K562 (cell line): ENCODE measurements around the gene MPZL3. TPM values are rescaled to one million over a fixed set of nuclear protein-coding genes. Genes with fewer than 3 reads are reported as not detected.

Source experiments
- ARID2 ChIP-seq: fragments of 450-650 bp; IDR thresholded peaks from 2 replicates; pipeline ENCODE4 v1.6.1; 2017; ENCODE audit warnings: antibody characterized with exemption, mild to moderate bottlenecking
- ASH1L ChIP-seq: fragments of 450-650 bp; IDR thresholded peaks from 2 replicates; pipeline ENCODE4 v1.6.1; 2018; ENCODE audit warnings: borderline replicate concordance, mild to moderate bottlenecking, low read depth; ENCODE audit not compliant: partially characterized antibody
- BRD9 ChIP-seq: fragments of 450-650 bp; IDR thresholded peaks from 2 replicates; pipeline ENCODE4 v1.6.1; 2018; ENCODE audit warnings: low read depth; ENCODE audit not compliant: partially characterized antibody
- CBX5 ChIP-seq: IDR thresholded peaks from 2 replicates; pipeline ENCODE4 v1.6.1; 2014; ENCODE audit warnings: low read depth, borderline replicate concordance
- CEBPB ChIP-seq: fragments of 450-650 bp; IDR thresholded peaks from 2 replicates; pipeline ENCODE4 v1.6.1; 2016; ENCODE audit warnings: missing genetic modification characterization, missing compliant biosample characterization
- CGGBP1 ChIP-seq: fragments of 250-450 bp; sonication (Bioruptor Pico); IDR thresholded peaks from 2 replicates; pipeline ENCODE4 v1.9.0; 2021; ENCODE audit warnings: mild to moderate bottlenecking
- E2F4 ChIP-seq: sonication (generic); formaldehyde crosslinking; IDR thresholded peaks from 2 replicates; pipeline ENCODE4 v1.8.0; 2022; ENCODE audit warnings: mild to moderate bottlenecking, low read depth, missing genetic modification reagents
- EHMT2 ChIP-seq: fragments of 450-650 bp; IDR thresholded peaks from 2 replicates; pipeline ENCODE4 v1.6.1; 2018; ENCODE audit warnings: antibody characterized with exemption
- ELF2 ChIP-seq: fragments of 250-450 bp; sonication (Bioruptor Pico); IDR thresholded peaks from 2 replicates; pipeline ENCODE4 v1.5.0; 2021; ENCODE audit warnings: mild to moderate bottlenecking
- HDAC8 ChIP-seq: fragments of 450-650 bp; IDR thresholded peaks from 2 replicates; pipeline ENCODE4 v1.6.1; 2016; ENCODE audit warnings: mild to moderate bottlenecking, missing genetic modification characterization, moderate library complexity, missing compliant biosample characterization
- L3MBTL2 ChIP-seq: fragments of 450-650 bp; IDR thresholded peaks from 2 replicates; pipeline ENCODE4 v1.6.1; 2016; ENCODE audit warnings: mild to moderate bottlenecking, moderate library complexity
- MIER1 ChIP-seq: fragments of 450-650 bp; IDR thresholded peaks from 2 replicates; pipeline ENCODE4 v1.6.1; 2016; ENCODE audit warnings: antibody characterized with exemption, mild to moderate bottlenecking, low read depth
- NR1H2 ChIP-seq: sonication (generic); formaldehyde crosslinking; IDR thresholded peaks from 2 replicates; pipeline ENCODE4 v1.4.0; 2020; ENCODE audit warnings: mild to moderate bottlenecking, missing genetic modification reagents
- PHB2 ChIP-seq: fragments of 450-650 bp; IDR thresholded peaks from 2 replicates; pipeline ENCODE4 v1.6.1; 2017; ENCODE audit warnings: low read depth
- PML ChIP-seq: IDR thresholded peaks from 2 replicates; pipeline ENCODE4 v1.6.1; 2012; ENCODE audit warnings: low read length, inconsistent platforms
- RNF219 ChIP-seq: fragments of 250-450 bp; sonication (Bioruptor Pico); IDR thresholded peaks from 2 replicates; pipeline ENCODE4 v1.5.0; 2022; ENCODE audit warnings: mild to moderate bottlenecking
- SETDB1 ChIP-seq: IDR thresholded peaks from one replicate; pipeline ENCODE4 v1.6.1; 2012; ENCODE audit warnings: low read length, control low read depth, inconsistent platforms
- SIX5 ChIP-seq, 2 experiments: IDR thresholded peaks; 2 replicates each; pipeline ENCODE4 v1.6.1; 2011; ENCODE audit warnings: low read length in 2 of 2, borderline replicate concordance in 1 of 2, low read depth in 1 of 2, mild to moderate bottlenecking in 1 of 2, moderate library complexity in 1 of 2; ENCODE audit not compliant: insufficient read depth in 1 of 2
- SMARCC2 ChIP-seq: fragments of 450-650 bp; IDR thresholded peaks from 2 replicates; pipeline ENCODE4 v1.6.1; 2017; ENCODE audit warnings: antibody characterized with exemption, moderate library complexity, mild to moderate bottlenecking, low read depth
- TRIM25 ChIP-seq: fragments of 450-650 bp; IDR thresholded peaks from 2 replicates; pipeline ENCODE4 v1.7.0; 2016; ENCODE audit warnings: borderline replicate concordance
- ZBTB7A ChIP-seq: IDR thresholded peaks from 2 replicates; pipeline ENCODE4 v1.6.1; 2011; ENCODE audit warnings: low read depth, mild to moderate bottlenecking, low read length, moderate library complexity, borderline replicate concordance; ENCODE audit not compliant: control insufficient read depth
- ZNF589 ChIP-seq: fragments of 200-800 bp; sonication (Bioruptor generic); IDR thresholded peaks from 2 replicates; pipeline ENCODE4 v1.6.1; 2016; ENCODE audit warnings: low read depth, missing genetic modification characterization, missing compliant biosample characterization
- ZZZ3 ChIP-seq: fragments of 450-650 bp; IDR thresholded peaks from 2 replicates; pipeline ENCODE4 v1.6.1; 2016; ENCODE audit warnings: antibody characterized with exemption, mild to moderate bottlenecking, moderate library complexity
- polyA plus RNA-seq, 8 experiments: library from polyadenylated mRNA; depleted of rRNA in 4 of 8; stranded (reverse) in 5 of 8; unstranded in 3 of 8; fragments of >200 nt; fragmentation: Nextera tagmentation in 2 of 8; fragmentation: Illumina TruSeq in 1 of 8; extraction: Ambion mirVana in 2 of 8; extraction: Trizol in 1 of 8; gene quantifications; 2 replicates each; pipeline versions ENCODE4 v1.2.1 to v1.2.3, GENCODE V29; 2011 to 2014; ENCODE audit warnings: inconsistent platforms in 1 of 8, missing spikeins in 1 of 8
- total RNA-seq, 7 experiments: library from RNA; depleted of rRNA in 6 of 7; stranded (reverse); fragments of >200 nt in 6 of 7; fragmentation: Illumina TruSeq in 2 of 7; extraction: Trizol in 2 of 7; gene quantifications; 2 replicates each; pipeline versions ENCODE4 v1.2.1 to v1.2.3, GENCODE V29; 2011 to 2021; ENCODE audit warnings: low replicate concordance in 1 of 7

The MPZL3 gene
- total and polyA plus RNA-seq, 9 of the 15 experiments (the other 6 are each of a cell fraction or from before 2014, with no cell fraction given): 0.97 to 2.9 (median 1.6) TPM

DNA sequence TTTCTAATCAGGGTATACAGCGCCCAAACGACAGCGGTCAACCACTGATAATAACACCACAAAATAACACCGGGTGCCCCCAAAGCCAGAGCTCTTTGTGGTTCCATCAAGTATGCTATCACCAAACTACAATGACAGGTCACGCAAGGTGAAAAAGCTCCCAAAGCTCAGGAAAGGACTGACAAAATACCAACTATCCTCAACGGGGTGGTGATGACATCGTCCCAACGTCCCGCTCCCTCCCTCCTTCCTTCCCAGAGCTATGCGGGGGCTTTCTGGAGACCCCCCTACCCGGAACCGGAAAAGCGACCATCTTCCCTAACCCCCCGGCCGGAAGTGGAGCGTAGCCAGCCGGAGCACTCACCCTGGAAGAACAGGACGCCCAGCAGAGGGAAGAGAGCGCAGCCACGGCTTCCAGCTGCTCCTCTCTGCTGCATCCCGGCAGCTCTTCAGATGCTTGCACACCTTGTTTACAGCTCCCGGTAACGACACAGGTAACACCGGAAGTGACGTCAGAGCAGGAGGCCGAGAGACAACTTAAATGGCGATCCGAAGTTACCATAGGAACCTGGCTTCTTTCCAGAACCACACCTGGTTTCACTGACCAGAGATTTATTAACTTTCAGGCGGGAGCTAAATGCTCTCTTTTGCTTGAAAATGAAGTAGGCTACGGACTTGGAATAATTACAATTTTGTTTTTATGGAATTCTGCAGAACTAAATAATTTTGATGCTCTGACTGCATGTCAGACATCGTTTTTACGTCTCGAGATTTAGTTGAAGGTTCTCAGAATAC is at the start of gene MPZL3 (continued):
- TF ChIP-seq SETDB1 (no peak), ASH1L (peak; percentile 31), L3MBTL2 (peak; percentile 54), SIX5 (IDR thresholded peaks at IDR 0.05; ENCODE audit: borderline replicate concordance in 1 of 2, insufficient read depth in 1 of 2, low read depth in 1 of 2, low read length in 2 of 2) (no peak), SMARCC2 (no peak), ZNF589 (CRISPR knock-in tag) (peak; percentile 70; the same call in 1 of the 2 replicates), HDAC8 (tag) (peak; percentile 75; the same call in 1 of the 2 replicates), ZBTB7A (peak; percentile 90), CGGBP1 (CRISPR knock-in tag) (no peak), CBX5 (no peak), E2F4 (CRISPR knock-in tag) (no peak), ELF2 (CRISPR knock-in tag) (peak; percentile 66; the same call in 1 of the 2 replicates), EHMT2 (peak; percentile 99), MIER1 (no peak), PML (no peak), ARID2 (no peak), TRIM25 (no peak), BRD9 (no peak), PHB2 (no peak), ZZZ3 (no peak), CEBPB (no peak), RNF219 (CRISPR knock-in tag) (no peak), NR1H2 (CRISPR knock-in tag) (no peak)
